Vagina (tissue), 2 donors: Measurements from ENCODE around the gene DNMT3A.
"Not testable (repeated sequence)": the region's sequence is repeated elsewhere in the genome, so short reads cannot be mapped to it uniquely, and the experiment has no call there.

ENCODE experiments used
- CTCF ChIP-seq, 3 experiments: fragments of 450-650 bp in 2 of 3; fragments of 200-600 bp in 1 of 3; sonication (generic) in 1 of 3; IDR thresholded peaks; one replicate each; pipeline ENCODE4 v1.5.1; 2017 to 2019; ENCODE audit warnings: antibody characterized with exemption in 3 of 3, mild to moderate bottlenecking in 2 of 3, moderate library complexity in 2 of 3
- POLR2A ChIP-seq, 2 donors: fragments of 450-650 bp; IDR thresholded peaks; one replicate each; pipeline ENCODE4 v1.6.1; 2017; ENCODE audit warnings: antibody characterized with exemption in 2 of 2, mild to moderate bottlenecking in 2 of 2, moderate library complexity in 2 of 2

- TF ChIP-seq CTCF, POLR2A (IDR thresholded peaks at IDR 0.05): not testable (repeated sequence)
Observed at GRCh38 chr2:25210923-25211322, 130.8 kb downstream of the DNMT3A start.
